B cell (primary cell): ENCODE results near the gene ZNHIT1. TPM values are rescaled to one million over a fixed set of nuclear protein-coding genes. Genes with fewer than 3 reads are reported as not detected.

ENCODE experiments used
- ATAC-seq: fragments of 200-7000 bp; cut with Tn5 transposase; one replicate; pipeline ENCODE4 v1.10.0; 2021; ENCODE audit warnings: low read depth, mild to moderate bottlenecking, moderate number of reproducible peaks, moderate library complexity
- CTCF ChIA-PET: fragments of 350-600 bp; sonication (Branson Sonifier 250); formaldehyde crosslinking; loops from one replicate; lab custom pipeline; 2021; ENCODE audit warnings: antibody characterized with exemption, inconsistent platforms; lab: Charles Lee
- POLR2A ChIA-PET: fragments of 350-600 bp; sonication (Branson Sonifier 250); formaldehyde crosslinking; loops from one replicate; lab custom pipeline; 2021; ENCODE audit warnings: antibody characterized with exemption; lab: Charles Lee
- DNase-seq: peaks from one replicate; pipeline ENCODE4 v3.0.0; 2013
- H2AFZ ChIP-seq: 2 replicates; pipeline ENCODE4 v1.6.1; 2012; ENCODE audit warnings: mild to moderate bottlenecking, low read depth, low read length; ENCODE audit not compliant: insufficient read depth, poor library complexity, severe bottlenecking
- H3K27ac ChIP-seq, 2 donors: 1 replicate in 1 of 2; 2 replicates in 1 of 2; pipeline ENCODE4 v1.5.1; 2012 to 2013; ENCODE audit warnings: low read length in 2 of 2, mild to moderate bottlenecking in 2 of 2, moderate library complexity in 1 of 2
- H3K27me3 ChIP-seq, 4 experiments: fragments of 200-600 bp in 1 of 4; sonication (generic) in 1 of 4; replicated peaks in 1 of 4; 1 replicate in 2 of 4; 2 replicates in 2 of 4; pipeline versions ENCODE4 v1.6.1 to v1.7.0; 2013 to 2016; ENCODE audit warnings: low read length in 3 of 4, mild to moderate bottlenecking in 2 of 4, mixed read lengths in 1 of 4, moderate library complexity in 1 of 4; ENCODE audit not compliant: insufficient read depth in 4 of 4, control insufficient read depth in 3 of 4; ENCODE audit errors: control extremely low read depth in 1 of 4
- H3K36me3 ChIP-seq, 2 experiments: replicated peaks in 1 of 2; 1 replicate in 1 of 2; 2 replicates in 1 of 2; pipeline versions ENCODE4 v1.6.1 to v1.7.1; 2013; ENCODE audit warnings: low read length in 1 of 2; ENCODE audit not compliant: insufficient read depth in 2 of 2, control insufficient read depth in 1 of 2; ENCODE audit errors: control extremely low read depth in 1 of 2, extremely low read depth in 1 of 2
- H3K4me1 ChIP-seq, 2 donors: fragments of 200-600 bp in 1 of 2; sonication (generic) in 1 of 2; 1 replicate in 1 of 2; 2 replicates in 1 of 2; pipeline versions ENCODE4 v1.5.1 to v1.6.1; 2013 to 2017; ENCODE audit warnings: low read length in 2 of 2; ENCODE audit not compliant: control insufficient read depth in 2 of 2, insufficient read depth in 2 of 2
- H3K4me2 ChIP-seq: replicated peaks from 2 replicates; pipeline ENCODE3; 2012; ENCODE audit warnings: mild to moderate bottlenecking, low read depth, low read length; ENCODE audit not compliant: poor library complexity, severe bottlenecking
- H3K4me3 ChIP-seq, 5 experiments: fragments of 200-600 bp in 1 of 5; sonication (generic) in 1 of 5; 1 replicate in 3 of 5; 2 replicates in 2 of 5; pipeline versions ENCODE4 v1.5.1 to v1.7.0; 2011 to 2016; ENCODE audit warnings: low read length in 4 of 5, mild to moderate bottlenecking in 4 of 5, low read depth in 2 of 5, control low read depth in 1 of 5, moderate library complexity in 1 of 5; ENCODE audit not compliant: insufficient read depth in 1 of 5; ENCODE audit errors: control extremely low read depth in 1 of 5, extremely low read depth in 1 of 5
- H3K79me2 ChIP-seq: fragments of 200-600 bp; sonication (generic); one replicate; pipeline ENCODE4 v1.6.0; 2016; ENCODE audit warnings: low read length; ENCODE audit not compliant: control insufficient read depth, insufficient read depth
- H3K9ac ChIP-seq: fragments of 200-600 bp; sonication (generic); 2 replicates; pipeline ENCODE4 v1.6.1; 2017; ENCODE audit warnings: mild to moderate bottlenecking, low read length, moderate library complexity
- H3K9me3 ChIP-seq, 3 donors: one replicate each; pipeline versions ENCODE4 v1.6.1 to v1.7.1; 2013; ENCODE audit warnings: low read length in 2 of 3; ENCODE audit not compliant: control insufficient read depth in 2 of 3, insufficient read depth in 1 of 3; ENCODE audit errors: control extremely low read depth in 1 of 3
- H4K20me1 ChIP-seq: 2 replicates; pipeline ENCODE4 v1.6.0; 2012; ENCODE audit warnings: mild to moderate bottlenecking, low read length; ENCODE audit not compliant: insufficient read depth, control insufficient read depth, poor library complexity, severe bottlenecking
- H3K27ac Mint-ChIP-seq: one replicate; pipeline ENCODE4 v1.8.0; 2021; ENCODE audit warnings: mixed read lengths
- H3K27me3 Mint-ChIP-seq: one replicate; pipeline ENCODE4 v1.8.0; 2021; ENCODE audit warnings: mixed read lengths
- H3K4me1 Mint-ChIP-seq: one replicate; pipeline ENCODE4 v1.8.0; 2021; ENCODE audit warnings: mixed read lengths
- H3K4me3 Mint-ChIP-seq: one replicate; pipeline ENCODE4 v1.8.0; 2021; ENCODE audit warnings: mixed read lengths
- H3K9me3 Mint-ChIP-seq: one replicate; pipeline ENCODE4 v1.8.0; 2022; ENCODE audit warnings: mixed read lengths; ENCODE audit not compliant: insufficient read depth
- EZH2 ChIP-seq: IDR thresholded peaks from 2 replicates; pipeline ENCODE4 v1.6.1; 2012; ENCODE audit warnings: borderline replicate concordance, low read depth, mild to moderate bottlenecking, moderate library complexity, low read length; ENCODE audit not compliant: insufficient read depth, poor library complexity, severe bottlenecking
- WGBS: methylation state at CpG from one replicate; pipeline ENCODE4 v1.1.5; 2013; ENCODE audit warnings: missing lambda C conversion rate; ENCODE audit not compliant: insufficient coverage; 5-methylcytosine and 5-hydroxymethylcytosine counted together
- intact Hi-C: fragments of 100-400 bp; cut with micrococcal nuclease; formaldehyde crosslinking; loops from one replicate; pipeline ENCODE4 v1.10.0; 2022
- polyA plus RNA-seq: library from polyadenylated mRNA; depleted of rRNA; stranded (reverse); fragments of >200 nt; gene quantifications from 2 replicates; pipeline ENCODE4 v1.2.3, GENCODE V29; 2012
- total RNA-seq, 2 donors: library from RNA; stranded (reverse); fragments of 120-200 nt in 1 of 2; gene quantifications; 1 replicate in 1 of 2; 2 replicates in 1 of 2; pipeline versions ENCODE4 v1.2.3 to v1.2.4, GENCODE V29; 2013 to 2022
- TF ChIP-seq, protein P1 (sequence below): fragments of 200-600 bp; IDR thresholded peaks from one replicate; pipeline ENCODE4 v1.8.0; 2022; ENCODE audit warnings: antibody characterized with exemption, mild to moderate bottlenecking

ZNHIT1 gene
- total and polyA plus RNA-seq, 2 donors (not counting 1 experiment from before 2014, with no cell fraction given) = 28.5 to 37.3 TPM

- 90% methylated on average over 6 of the region's 6 CpGs for WGBS
- peaks cover 26% of the 10 kb centered on the region for H4K20me1 ChIP-seq
- Mint-ChIP-seq H3K4me1 (peaks cover 2% of the 10 kb centered on the region), H3K27me3 (no peaks in the 10 kb centered on the region), H3K4me3 (no peak overlapping the region), H3K9me3 (no peaks in the 10 kb centered on the region), H3K27ac (no peak overlapping the region)
- H2AFZ ChIP-seq = no peak overlapping the region
- H3K36me3 ChIP-seq = peaks cover 3 to 44% of the 10 kb centered on the region in 2 experiments
- no peaks in the 10 kb centered on the region for H3K9me3 ChIP-seq
- no peak overlapping the region for H3K27ac ChIP-seq
- ATAC-seq (no peak), DNase-seq (no peak)
- H3K4me2 ChIP-seq = no peak overlapping the region
- CTCF ChIA-PET = no interaction called here
- peaks cover 16% of the 10 kb centered on the region for H3K79me2 ChIP-seq
- H3K4me3 ChIP-seq = no peak overlapping the region
- POLR2A ChIA-PET = no interaction called here
- H3K27me3 ChIP-seq = no peaks in the 10 kb centered on the region
- H3K4me1 ChIP-seq = no peaks in the 10 kb centered on the region
- intact Hi-C loops = no loop called here
- TF ChIP-seq EZH2 = no peak
- TF ChIP-seq, protein P1, sequence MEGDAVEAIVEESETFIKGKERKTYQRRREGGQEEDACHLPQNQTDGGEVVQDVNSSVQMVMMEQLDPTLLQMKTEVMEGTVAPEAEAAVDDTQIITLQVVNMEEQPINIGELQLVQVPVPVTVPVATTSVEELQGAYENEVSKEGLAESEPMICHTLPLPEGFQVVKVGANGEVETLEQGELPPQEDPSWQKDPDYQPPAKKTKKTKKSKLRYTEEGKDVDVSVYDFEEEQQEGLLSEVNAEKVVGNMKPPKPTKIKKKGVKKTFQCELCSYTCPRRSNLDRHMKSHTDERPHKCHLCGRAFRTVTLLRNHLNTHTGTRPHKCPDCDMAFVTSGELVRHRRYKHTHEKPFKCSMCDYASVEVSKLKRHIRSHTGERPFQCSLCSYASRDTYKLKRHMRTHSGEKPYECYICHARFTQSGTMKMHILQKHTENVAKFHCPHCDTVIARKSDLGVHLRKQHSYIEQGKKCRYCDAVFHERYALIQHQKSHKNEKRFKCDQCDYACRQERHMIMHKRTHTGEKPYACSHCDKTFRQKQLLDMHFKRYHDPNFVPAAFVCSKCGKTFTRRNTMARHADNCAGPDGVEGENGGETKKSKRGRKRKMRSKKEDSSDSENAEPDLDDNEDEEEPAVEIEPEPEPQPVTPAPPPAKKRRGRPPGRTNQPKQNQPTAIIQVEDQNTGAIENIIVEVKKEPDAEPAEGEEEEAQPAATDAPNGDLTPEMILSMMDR = no peak
- H3K9ac ChIP-seq = no peak overlapping the region
Observed at GRCh38 chr7:101225650-101226049, 7.7 kb downstream of the ZNHIT1 start.

- no peak overlapping the region for H3K4me2 ChIP-seq
- WGBS = 99% methylated on average over 8 of the region's 9 CpGs
- ChIA-PET CTCF (interaction anchor here (1.6 to 2.1 kb wide), 2 partner anchors 17 to 56 kb away, joined by 5 read pairs; no protein-coding TSS in a partner anchor), POLR2A (no interaction called here)
- Mint-ChIP-seq H3K4me1 (peaks cover 2% of the 10 kb centered on the region), H3K4me3 (no peak overlapping the region), H3K9me3 (no peaks in the 10 kb centered on the region), H3K27me3 (no peaks in the 10 kb centered on the region), H3K27ac (no peak overlapping the region)
- no peak for DNase-seq
- peaks cover 6% of the 10 kb centered on the region for H3K79me2 ChIP-seq
- intact Hi-C loops = no loop called here
- no peak overlapping the region for H2AFZ ChIP-seq
- TF ChIP-seq EZH2 = no peak
- TF ChIP-seq, protein P1 = no peak
- no peak overlapping the region for H3K27ac ChIP-seq
- H3K9me3 ChIP-seq = no peaks in the 10 kb centered on the region
- no peak for ATAC-seq
- H3K27me3 ChIP-seq = no peaks in the 10 kb centered on the region
- peaks cover 3 to 44% of the 10 kb centered on the region in 2 experiments for H3K36me3 ChIP-seq
- peaks cover 19% of the 10 kb centered on the region for H4K20me1 ChIP-seq
- H3K4me3 ChIP-seq = no peak overlapping the region
- no peak overlapping the region for H3K9ac ChIP-seq
- H3K4me1 ChIP-seq = no peaks in the 10 kb centered on the region
Observed at GRCh38 chr7:101226721-101227120, 8.8 kb downstream of the ZNHIT1 start.
